Measurements from ENCODE around the gene IFNA7. TPM values are rescaled to one million over a fixed set of nuclear protein-coding genes. Genes with fewer than 3 reads are reported as not detected.
"Not testable (repeated sequence)": the region's sequence is repeated elsewhere in the genome, so short reads cannot be mapped to it uniquely, and the experiment has no call there.

The IFNA7 gene
- polyA plus RNA-seq, 2 of the 4 experiments (the other 2 are of a cell fraction): not detected

DNA sequence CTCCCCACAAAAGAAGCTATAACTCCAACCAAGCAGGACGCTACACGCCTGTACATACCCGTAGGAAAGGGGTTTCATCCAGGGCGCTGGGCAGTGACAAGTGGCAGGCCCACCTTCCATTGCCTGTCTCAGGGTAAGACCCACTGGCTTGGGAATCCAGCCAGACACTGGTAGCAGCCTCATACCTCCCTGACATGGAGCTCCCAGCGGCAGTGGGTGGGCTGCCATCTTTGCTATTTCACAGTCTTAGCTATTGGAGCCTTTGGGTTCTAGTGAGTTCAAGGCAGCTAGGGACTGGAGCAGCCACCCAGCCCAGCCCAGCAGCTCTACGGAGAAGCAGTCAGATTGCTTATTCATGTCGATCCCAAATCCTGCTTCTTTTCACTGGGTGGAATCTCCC, 8.3 kb upstream of the IFNA7 start:
- Histone ChIP-seq H3K4me2 (no peak overlapping the region), H3K9me3 (no peaks in the 10 kb centered on the region), H3K27ac (no peak overlapping the region), H3K4me3 (no peak overlapping the region), H3K4me1 (no peaks in the 10 kb centered on the region)
- WGBS (ENCODE audit: missing lambda C conversion rate): 53% methylated on average over 5 of the region's 7 CpGs
- ATAC-seq (no peak), FAIRE-seq (no peak), DNase-seq (ENCODE audit: low read depth in 1 of 2, low spot score in 1 of 2) (no peak)
- ChIA-PET CTCF (interaction anchor here (1.0 kb wide), 1 partner anchor 185 kb away, joined by 4 read pairs; no protein-coding TSS in a partner anchor), POLR2A (no interaction called here)
- TF ChIP-seq EHMT2 (IDR thresholded peaks at IDR 0.05; ENCODE audit: low read depth) (no peak), RARB (CRISPR knock-in tag; IDR thresholded peaks at IDR 0.05) (no peak), CHD2 (IDR thresholded peaks at IDR 0.05; ENCODE audit: low read length, partially characterized antibody) (no peak), NFE2L2 (conservative IDR thresholded peaks at IDR 0.05; ENCODE audit: low read length) (no peak), ZNF302 (CRISPR knock-in tag; IDR thresholded peaks at IDR 0.05) (no peak), NPAS2 (CRISPR knock-in tag; IDR thresholded peaks at IDR 0.05; ENCODE audit: borderline replicate concordance) (no peak), CEBPB (IDR thresholded peaks at IDR 0.05) (no peak), RNF2 (IDR thresholded peaks at IDR 0.05; ENCODE audit: borderline replicate concordance, low read depth) (no peak), RAD21 (conservative IDR thresholded peaks at IDR 0.05 in 1 of 2, IDR thresholded peaks at IDR 0.05 in 1 of 2) (no peak), PHF8 (IDR thresholded peaks at IDR 0.05; ENCODE audit: borderline replicate concordance, low read depth) (no peak), ZFP36 (IDR thresholded peaks at IDR 0.05; ENCODE audit: borderline replicate concordance, partially characterized antibody) (no peak), KDM1A (IDR thresholded peaks at IDR 0.05; ENCODE audit: low read depth) (no peak), HEYL (CRISPR knock-in tag; IDR thresholded peaks at IDR 0.05) (no peak), ZSCAN20 (CRISPR knock-in tag; IDR thresholded peaks at IDR 0.05) (no peak), RCOR1 (IDR thresholded peaks at IDR 0.05; ENCODE audit: low read depth, low read length) (no peak), FOSB (CRISPR knock-in tag; IDR thresholded peaks at IDR 0.05) (no peak)
- TF ChIP-seq, protein P1, sequence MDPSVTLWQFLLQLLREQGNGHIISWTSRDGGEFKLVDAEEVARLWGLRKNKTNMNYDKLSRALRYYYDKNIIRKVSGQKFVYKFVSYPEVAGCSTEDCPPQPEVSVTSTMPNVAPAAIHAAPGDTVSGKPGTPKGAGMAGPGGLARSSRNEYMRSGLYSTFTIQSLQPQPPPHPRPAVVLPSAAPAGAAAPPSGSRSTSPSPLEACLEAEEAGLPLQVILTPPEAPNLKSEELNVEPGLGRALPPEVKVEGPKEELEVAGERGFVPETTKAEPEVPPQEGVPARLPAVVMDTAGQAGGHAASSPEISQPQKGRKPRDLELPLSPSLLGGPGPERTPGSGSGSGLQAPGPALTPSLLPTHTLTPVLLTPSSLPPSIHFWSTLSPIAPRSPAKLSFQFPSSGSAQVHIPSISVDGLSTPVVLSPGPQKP (IDR thresholded peaks at IDR 0.05; ENCODE audit: low read depth, low read length): no peak
- TF ChIP-seq, protein P2, sequence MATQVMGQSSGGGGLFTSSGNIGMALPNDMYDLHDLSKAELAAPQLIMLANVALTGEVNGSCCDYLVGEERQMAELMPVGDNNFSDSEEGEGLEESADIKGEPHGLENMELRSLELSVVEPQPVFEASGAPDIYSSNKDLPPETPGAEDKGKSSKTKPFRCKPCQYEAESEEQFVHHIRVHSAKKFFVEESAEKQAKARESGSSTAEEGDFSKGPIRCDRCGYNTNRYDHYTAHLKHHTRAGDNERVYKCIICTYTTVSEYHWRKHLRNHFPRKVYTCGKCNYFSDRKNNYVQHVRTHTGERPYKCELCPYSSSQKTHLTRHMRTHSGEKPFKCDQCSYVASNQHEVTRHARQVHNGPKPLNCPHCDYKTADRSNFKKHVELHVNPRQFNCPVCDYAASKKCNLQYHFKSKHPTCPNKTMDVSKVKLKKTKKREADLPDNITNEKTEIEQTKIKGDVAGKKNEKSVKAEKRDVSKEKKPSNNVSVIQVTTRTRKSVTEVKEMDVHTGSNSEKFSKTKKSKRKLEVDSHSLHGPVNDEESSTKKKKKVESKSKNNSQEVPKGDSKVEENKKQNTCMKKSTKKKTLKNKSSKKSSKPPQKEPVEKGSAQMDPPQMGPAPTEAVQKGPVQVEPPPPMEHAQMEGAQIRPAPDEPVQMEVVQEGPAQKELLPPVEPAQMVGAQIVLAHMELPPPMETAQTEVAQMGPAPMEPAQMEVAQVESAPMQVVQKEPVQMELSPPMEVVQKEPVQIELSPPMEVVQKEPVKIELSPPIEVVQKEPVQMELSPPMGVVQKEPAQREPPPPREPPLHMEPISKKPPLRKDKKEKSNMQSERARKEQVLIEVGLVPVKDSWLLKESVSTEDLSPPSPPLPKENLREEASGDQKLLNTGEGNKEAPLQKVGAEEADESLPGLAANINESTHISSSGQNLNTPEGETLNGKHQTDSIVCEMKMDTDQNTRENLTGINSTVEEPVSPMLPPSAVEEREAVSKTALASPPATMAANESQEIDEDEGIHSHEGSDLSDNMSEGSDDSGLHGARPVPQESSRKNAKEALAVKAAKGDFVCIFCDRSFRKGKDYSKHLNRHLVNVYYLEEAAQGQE (IDR thresholded peaks at IDR 0.05): no peak
- TF ChIP-seq, protein P3, sequence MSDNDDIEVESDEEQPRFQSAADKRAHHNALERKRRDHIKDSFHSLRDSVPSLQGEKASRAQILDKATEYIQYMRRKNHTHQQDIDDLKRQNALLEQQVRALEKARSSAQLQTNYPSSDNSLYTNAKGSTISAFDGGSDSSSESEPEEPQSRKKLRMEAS (IDR thresholded peaks at IDR 0.05): no peak
- TF ChIP-seq, protein P4, sequence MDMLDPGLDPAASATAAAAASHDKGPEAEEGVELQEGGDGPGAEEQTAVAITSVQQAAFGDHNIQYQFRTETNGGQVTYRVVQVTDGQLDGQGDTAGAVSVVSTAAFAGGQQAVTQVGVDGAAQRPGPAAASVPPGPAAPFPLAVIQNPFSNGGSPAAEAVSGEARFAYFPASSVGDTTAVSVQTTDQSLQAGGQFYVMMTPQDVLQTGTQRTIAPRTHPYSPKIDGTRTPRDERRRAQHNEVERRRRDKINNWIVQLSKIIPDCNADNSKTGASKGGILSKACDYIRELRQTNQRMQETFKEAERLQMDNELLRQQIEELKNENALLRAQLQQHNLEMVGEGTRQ (IDR thresholded peaks at IDR 0.05): no peak

DNA sequence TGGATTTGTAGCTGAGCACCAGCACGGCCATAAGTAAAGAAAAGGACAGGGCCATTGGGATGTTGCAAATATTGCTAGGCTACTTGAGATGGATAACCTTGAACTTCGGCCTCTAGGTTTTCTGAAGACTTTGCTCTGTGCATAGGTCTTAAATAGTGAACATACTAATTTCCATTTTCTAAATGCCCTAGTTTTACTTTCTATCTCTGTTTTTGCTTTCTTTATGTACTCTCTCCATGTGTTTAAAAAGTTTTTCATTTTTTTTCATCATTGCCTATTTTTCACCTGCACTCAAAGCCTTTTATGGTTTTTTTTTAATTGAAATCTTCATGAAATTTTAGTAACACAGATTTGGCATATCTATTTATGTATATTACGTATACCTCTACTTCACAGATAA, 5.0 kb upstream of the IFNA7 start, which contains the start of gene IFNA10:
Gene IFNA10, minus strand, starts transcription at position 101 of the 400 bp plus-strand sequence. Its CDS starts 46 bp downstream, at position 55.
- H3K4me1 ChIP-seq; H3K27ac ChIP-seq; H3K4me3 ChIP-seq; DNase-seq (ENCODE audit: low read depth in 1 of 2, low spot score in 1 of 2); POLR2A ChIA-PET; H3K4me2 ChIP-seq; ATAC-seq; CTCF ChIA-PET; H3K9me3 ChIP-seq; FAIRE-seq: not testable (repeated sequence)
- 30% methylated on average over 3 of the region's 3 CpGs for WGBS (ENCODE audit: missing lambda C conversion rate)
